MCF 10A (cell line): ENCODE results near the gene SARNP. TPM values are rescaled to one million over a fixed set of nuclear protein-coding genes. Genes with fewer than 3 reads are reported as not detected.
A peak's percentile ranks its signal among the peaks of the same experiment; 100 is the strongest.
"Not testable (repeated sequence)": the region's sequence is repeated elsewhere in the genome, so short reads cannot be mapped to it uniquely, and the experiment has no call there.

Experiments used
- Bru-seq: library from RNA; stranded (reverse); fragments of 400-500 nt; gene quantifications from one replicate; lab custom pipeline; 2021; lab: Mats Ljungman, UMichigan
- BruChase-seq, 2 experiments: library from RNA; stranded (reverse); fragments of 400-500 nt; gene quantifications; one replicate each; lab custom pipeline; 2021; lab: Mats Ljungman, UMichigan
- BruUV-seq: library from RNA; stranded (reverse); fragments of 400-500 nt; replicated peaks from 2 replicates; lab custom pipeline; 2021; lab: Mats Ljungman, UMichigan
- CTCF ChIA-PET: fragments of 300-600 bp; sonication (Branson Sonifier 250); formaldehyde crosslinking; extraction: SDS; loops from one replicate; lab custom pipeline; 2021; ENCODE audit warnings: antibody characterized with exemption, inconsistent platforms; lab: Yijun Ruan, JAX
- POLR2A ChIA-PET: fragments of 300-600, 350-650 bp; sonication (Branson Sonifier 250); formaldehyde crosslinking; extraction: SDS; loops from one replicate; lab custom pipeline; 2020; ENCODE audit warnings: antibody characterized with exemption, inconsistent platforms; lab: Yijun Ruan, JAX
- DNase-seq: peaks from one replicate; pipeline ENCODE4 v3.0.0-alpha.2; 2018; ENCODE audit not compliant: unreplicated experiment
- H3K27ac Mint-ChIP-seq: one replicate; pipeline ENCODE4 v1.8.0; 2022; ENCODE audit warnings: mild to moderate bottlenecking, low read depth, mixed read lengths; ENCODE audit not compliant: unreplicated experiment
- H3K27me3 Mint-ChIP-seq: one replicate; pipeline ENCODE4 v1.8.0; 2022; ENCODE audit warnings: mixed read lengths; ENCODE audit not compliant: insufficient read depth, unreplicated experiment
- H3K36me3 Mint-ChIP-seq: one replicate; pipeline ENCODE4 v1.8.0; 2022; ENCODE audit warnings: mild to moderate bottlenecking, moderate library complexity, mixed read lengths; ENCODE audit not compliant: insufficient read depth, unreplicated experiment
- H3K4me1 Mint-ChIP-seq: one replicate; pipeline ENCODE4 v1.8.0; 2022; ENCODE audit warnings: mixed read lengths; ENCODE audit not compliant: insufficient read depth, unreplicated experiment
- H3K4me3 Mint-ChIP-seq: one replicate; pipeline ENCODE4 v1.8.0; 2022; ENCODE audit warnings: mild to moderate bottlenecking, moderate library complexity, mixed read lengths; ENCODE audit not compliant: unreplicated experiment
- H3K9me3 Mint-ChIP-seq: one replicate; pipeline ENCODE4 v1.8.0; 2022; ENCODE audit warnings: mixed read lengths; ENCODE audit not compliant: unreplicated experiment
- intact Hi-C: fragments of 100-400 bp; cut with micrococcal nuclease; formaldehyde crosslinking; loops from 2 replicates; pipeline ENCODE4 v1.14.1; 2022
- long read RNA-seq: library from polyadenylated mRNA; stranded (forward); transcript quantifications from one replicate; pipeline ENCODE4 v2.0.0, GENCODE V29; 2022
- total RNA-seq: library from RNA; stranded (reverse); gene quantifications from 2 replicates; pipeline ENCODE4 v1.2.3, GENCODE V29; 2022
- TF ChIP-seq, protein P1 (sequence below): fragments of 200-600 bp; IDR thresholded peaks from one replicate; pipeline ENCODE4 v1.8.0; 2022; ENCODE audit warnings: antibody characterized with exemption, mild to moderate bottlenecking; ENCODE audit not compliant: unreplicated experiment

SARNP gene, protein sequence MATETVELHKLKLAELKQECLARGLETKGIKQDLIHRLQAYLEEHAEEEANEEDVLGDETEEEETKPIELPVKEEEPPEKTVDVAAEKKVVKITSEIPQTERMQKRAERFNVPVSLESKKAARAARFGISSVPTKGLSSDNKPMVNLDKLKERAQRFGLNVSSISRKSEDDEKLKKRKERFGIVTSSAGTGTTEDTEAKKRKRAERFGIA
- total RNA-seq (39.2 and 61.1 TPM in 2 replicates), Bru-seq, nascent RNA (percentile 89 among the genes with signal in this experiment), BruChase-seq, experiment 1, labeled RNA remaining after a 6-hour chase (percentile 89 among the genes with signal in this experiment), BruChase-seq, experiment 2, labeled RNA remaining after a 2-hour chase (percentile 91 among the genes with signal in this experiment)
- long read RNA-seq, transcript SARNP-201 (11 exons, 926 nt): major isoform, 59 of 111 reads
- long read RNA-seq, transcript SARNP-202 (12 exons, 1,163 nt): minor isoform, 11 of 111 reads
- long read RNA-seq, transcript SARNP-205 (11 exons, 997 nt): minor isoform, 5 of 111 reads
- long read RNA-seq, partial matches to known transcripts: 15 of 111 reads
- long read RNA-seq, other reads (novel, unspliced or antisense): 21 of 111 reads

DNA sequence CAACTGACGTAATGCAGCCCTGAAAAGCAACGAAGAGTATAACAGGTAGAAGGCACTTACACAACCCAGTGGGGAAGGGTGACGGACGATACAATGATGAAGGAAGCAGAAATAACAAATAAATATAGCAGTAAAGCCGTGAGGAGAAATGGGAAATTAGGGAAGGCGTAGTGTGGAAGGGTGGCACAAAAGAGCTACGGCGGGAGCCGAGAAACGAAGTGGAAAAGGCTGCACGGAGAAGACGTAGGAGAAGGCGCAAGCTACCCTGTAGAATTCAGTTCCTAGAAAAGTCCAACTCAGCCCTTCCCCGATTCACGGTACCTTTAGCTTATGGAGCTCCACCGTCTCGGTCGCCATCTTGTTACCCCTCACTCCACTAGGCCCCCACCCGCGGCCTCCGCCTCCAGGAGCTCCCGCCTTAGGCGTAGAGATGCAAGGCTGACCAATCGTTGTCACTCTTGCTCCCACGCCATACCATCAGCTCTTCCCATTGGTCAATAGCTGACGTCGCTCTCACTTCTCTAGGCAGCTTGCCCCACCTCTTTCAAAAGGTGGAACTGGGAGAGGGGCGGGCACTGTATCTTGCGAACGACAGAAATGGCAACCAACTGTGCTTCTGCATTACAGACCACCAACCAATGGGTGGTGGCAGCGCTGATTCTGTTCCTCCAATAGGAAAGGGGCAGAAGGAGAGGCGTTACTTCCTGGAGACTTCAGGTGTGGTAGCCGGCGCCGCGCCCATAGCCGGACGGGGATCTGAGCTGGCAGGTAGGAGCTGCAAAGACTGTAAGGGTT is at the start of gene SARNP, which contains the start of gene ORMDL2:
Gene SARNP (minus strand): TSS at position 380 of the 795 bp plus-strand sequence. CDS start 23 bp downstream, at position 357.
Gene ORMDL2 (plus strand): TSS at position 697 of the 795 bp plus-strand sequence. CDS start 959 bp downstream, outside the sequence.
- peaks cover 64% of the 10 kb centered on the region for H3K36me3 Mint-ChIP-seq
- intact Hi-C loops: loop anchor here (1.0 to 5.0 kb wide), 3 partner anchors 109 to 225 kb away; partner anchors contain the start of gene RPS26

DNA sequence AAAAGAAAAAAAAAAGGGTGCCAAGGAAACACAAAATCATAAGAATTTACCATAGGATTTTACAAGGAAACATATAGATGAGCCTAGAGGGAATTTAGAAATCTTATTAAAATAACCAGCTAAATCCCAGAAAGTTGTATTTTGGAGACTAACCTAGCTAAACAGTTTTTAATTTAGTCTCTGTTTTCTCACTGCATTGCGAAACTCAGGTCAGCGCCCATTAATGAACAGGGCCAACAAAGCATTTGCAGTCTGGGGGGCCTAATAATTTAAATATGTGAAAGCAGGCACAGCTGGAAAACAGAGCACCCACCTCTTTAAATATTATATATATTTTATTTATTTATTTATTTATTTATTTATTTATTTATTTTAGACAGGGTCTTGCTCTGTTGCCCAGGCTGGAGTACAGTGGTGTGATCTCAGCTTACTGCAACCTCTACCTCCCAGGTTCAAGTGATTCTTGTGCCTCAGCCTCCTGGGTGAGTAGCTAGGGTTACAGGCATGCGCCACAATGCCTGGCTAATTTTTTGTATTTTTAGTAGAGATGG is 49.0 kb upstream of the SARNP start:
- H3K27ac Mint-ChIP-seq, intact Hi-C loops: not testable (repeated sequence)
- CTCF ChIA-PET: interaction anchor here (0.8 kb wide), 1 partner anchor 21 kb away, joined by 6 read pairs; no protein-coding TSS in a partner anchor

More for the DNA sequence above, at the start of gene SARNP, which contains the start of gene ORMDL2:
- ChIA-PET POLR2A (interaction anchor here (0.5 to 8.3 kb wide), 46 partner anchors 10 to 1559 kb away, joined by 3 to 207 read pairs (median 5); partner anchors contain the start of genes BLOC1S1, CBX5, CD63 and CS), CTCF (interaction anchor here (0.5 to 2.7 kb wide), 22 partner anchors 8 to 242 kb away, joined by 3 to 15 read pairs (median 4); partner anchors contain the start of genes DNAJC14 and PYM1)
- Mint-ChIP-seq H3K9me3 (no peaks in the 10 kb centered on the region), H3K27me3 (no peaks in the 10 kb centered on the region), H3K4me1 (peaks cover 19% of the 10 kb centered on the region), H3K4me3 (no peak within 1 kb of the TSS), H3K27ac (no peak within 1 kb of the TSS)
- peak; percentile 100 for DNase-seq
- no TSS peak for BruUV-seq
- TF ChIP-seq, protein P1, sequence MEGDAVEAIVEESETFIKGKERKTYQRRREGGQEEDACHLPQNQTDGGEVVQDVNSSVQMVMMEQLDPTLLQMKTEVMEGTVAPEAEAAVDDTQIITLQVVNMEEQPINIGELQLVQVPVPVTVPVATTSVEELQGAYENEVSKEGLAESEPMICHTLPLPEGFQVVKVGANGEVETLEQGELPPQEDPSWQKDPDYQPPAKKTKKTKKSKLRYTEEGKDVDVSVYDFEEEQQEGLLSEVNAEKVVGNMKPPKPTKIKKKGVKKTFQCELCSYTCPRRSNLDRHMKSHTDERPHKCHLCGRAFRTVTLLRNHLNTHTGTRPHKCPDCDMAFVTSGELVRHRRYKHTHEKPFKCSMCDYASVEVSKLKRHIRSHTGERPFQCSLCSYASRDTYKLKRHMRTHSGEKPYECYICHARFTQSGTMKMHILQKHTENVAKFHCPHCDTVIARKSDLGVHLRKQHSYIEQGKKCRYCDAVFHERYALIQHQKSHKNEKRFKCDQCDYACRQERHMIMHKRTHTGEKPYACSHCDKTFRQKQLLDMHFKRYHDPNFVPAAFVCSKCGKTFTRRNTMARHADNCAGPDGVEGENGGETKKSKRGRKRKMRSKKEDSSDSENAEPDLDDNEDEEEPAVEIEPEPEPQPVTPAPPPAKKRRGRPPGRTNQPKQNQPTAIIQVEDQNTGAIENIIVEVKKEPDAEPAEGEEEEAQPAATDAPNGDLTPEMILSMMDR: no peak

DNA sequence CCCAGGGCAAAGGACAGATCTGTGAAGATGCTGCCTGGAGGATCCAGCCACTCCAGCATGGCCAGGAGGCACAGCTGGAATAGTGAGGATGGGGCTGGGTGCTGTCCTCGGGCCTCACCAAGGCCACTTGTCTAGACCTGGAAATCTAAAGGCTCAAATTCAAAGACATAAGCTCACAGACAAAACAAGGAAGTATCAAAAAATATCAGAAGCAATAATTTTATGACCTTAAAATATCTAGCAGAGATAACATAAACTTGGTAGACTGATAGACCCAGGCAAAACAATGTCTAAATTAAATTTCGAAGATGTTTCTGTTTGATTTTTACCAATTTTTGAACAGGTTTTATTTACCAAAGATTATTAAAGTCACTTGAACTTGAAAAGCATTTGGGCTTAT is 47.8 kb upstream of the SARNP start:
- no TSS peak for BruUV-seq
- TF ChIP-seq, protein P1: no peak
- intact Hi-C loops: no loop called here
- Mint-ChIP-seq H3K4me3 (no peak overlapping the region), H3K27ac (no peak overlapping the region), H3K4me1 (no peaks in the 10 kb centered on the region), H3K27me3 (no peaks in the 10 kb centered on the region), H3K9me3 (no peaks in the 10 kb centered on the region), H3K36me3 (no peaks in the 10 kb centered on the region)
- POLR2A ChIA-PET: interaction anchor here (0.7 to 0.9 kb wide), 2 partner anchors 15 to 247 kb away, joined by 3 read pairs; no protein-coding TSS in a partner anchor
- DNase-seq: no peak
- CTCF ChIA-PET: interaction anchor here (0.5 to 1.2 kb wide), 4 partner anchors 19 to 137 kb away, joined by 3 to 4 read pairs (median 4); no protein-coding TSS in a partner anchor

More for the DNA sequence above, 49.0 kb upstream of the SARNP start:
- not testable (repeated sequence) for H3K4me3 Mint-ChIP-seq, H3K4me1 Mint-ChIP-seq, H3K27me3 Mint-ChIP-seq, BruUV-seq, H3K36me3 Mint-ChIP-seq, H3K9me3 Mint-ChIP-seq, DNase-seq
- POLR2A ChIA-PET: interaction anchor here (0.7 kb wide), 3 partner anchors 9 to 145 kb away, joined by 3 to 4 read pairs (median 4); no protein-coding TSS in a partner anchor

DNA sequence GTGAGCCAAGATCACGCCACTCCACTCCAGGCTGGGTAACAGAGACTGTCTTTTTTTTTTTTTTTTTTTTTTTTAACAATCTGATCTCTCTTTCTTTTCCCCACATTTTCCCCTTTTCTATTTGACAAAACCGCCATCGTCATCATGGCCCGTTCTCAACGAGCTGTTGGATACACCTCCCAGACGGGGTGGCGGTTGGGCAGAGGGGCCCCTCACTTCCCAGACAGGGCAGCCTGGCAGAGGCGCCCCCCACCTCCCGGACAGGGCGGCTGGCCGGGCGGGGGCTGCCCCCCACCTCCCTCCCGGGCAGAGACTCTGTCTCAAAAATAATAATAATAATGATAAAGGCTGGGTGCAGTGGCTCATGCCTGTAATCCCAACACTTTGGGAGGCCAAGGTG is 45.4 kb upstream of the SARNP start:
- intact Hi-C loops, DNase-seq, H3K27ac Mint-ChIP-seq, POLR2A ChIA-PET, H3K4me3 Mint-ChIP-seq, H3K9me3 Mint-ChIP-seq, H3K4me1 Mint-ChIP-seq, BruUV-seq, H3K36me3 Mint-ChIP-seq, H3K27me3 Mint-ChIP-seq: not testable (repeated sequence)
- CTCF ChIA-PET: interaction anchor here (0.6 kb wide), 1 partner anchor 300 kb away, joined by 3 read pairs; no protein-coding TSS in a partner anchor
